Endodermal cell (in vitro differentiated cells): ENCODE results near the gene RHBG. TPM values are rescaled to one million over a fixed set of nuclear protein-coding genes. Genes with fewer than 3 reads are reported as not detected.
"Not testable (repeated sequence)": the region's sequence is repeated elsewhere in the genome, so short reads cannot be mapped to it uniquely, and the experiment has no call there.

ENCODE experiments used
- DNase-seq: peaks from one replicate; pipeline ENCODE4 v3.0.0-alpha.2; 2017
- H3K27ac ChIP-seq: 2 replicates; pipeline ENCODE4 v1.5.1; 2013; ENCODE audit warnings: mild to moderate bottlenecking, low read depth, low read length, moderate library complexity
- H3K27me3 ChIP-seq: 2 replicates; pipeline ENCODE4 v1.6.1; 2013; ENCODE audit warnings: mild to moderate bottlenecking, low read length, moderate library complexity; ENCODE audit not compliant: insufficient read depth, control insufficient read depth, poor library complexity, severe bottlenecking
- H3K36me3 ChIP-seq: 2 replicates; pipeline ENCODE4 v1.7.0; 2013; ENCODE audit warnings: mild to moderate bottlenecking, low read length, moderate library complexity; ENCODE audit not compliant: control insufficient read depth, insufficient read depth
- H3K4me1 ChIP-seq: one replicate; pipeline ENCODE4 v1.7.0; 2013; ENCODE audit warnings: low read length; ENCODE audit not compliant: control insufficient read depth, insufficient read depth
- H3K4me3 ChIP-seq: 2 replicates; pipeline ENCODE4 v1.5.1; 2013; ENCODE audit warnings: mild to moderate bottlenecking, low read length, moderate library complexity
- H3K9ac ChIP-seq: 2 replicates; pipeline ENCODE4 v1.6.1; 2013; ENCODE audit warnings: mild to moderate bottlenecking, low read length, moderate library complexity; ENCODE audit not compliant: poor library complexity, severe bottlenecking; ENCODE audit errors: extremely low read depth
- H3K9me3 ChIP-seq: 2 replicates; pipeline ENCODE4 v1.6.1; 2013; ENCODE audit warnings: mild to moderate bottlenecking, low read length, moderate library complexity; ENCODE audit not compliant: control insufficient read depth
- H3K27ac Mint-ChIP-seq: 2 replicates; pipeline ENCODE4 v1.8.0; 2020; ENCODE audit warnings: mixed read lengths
- H3K27me3 Mint-ChIP-seq: 2 replicates; pipeline ENCODE4 v1.8.0; 2021; ENCODE audit warnings: mild to moderate bottlenecking, mixed read lengths; ENCODE audit not compliant: insufficient read depth
- H3K36me3 Mint-ChIP-seq: 2 replicates; pipeline ENCODE4 v1.8.0; 2020; ENCODE audit warnings: low read depth, mixed read lengths
- H3K4me1 Mint-ChIP-seq: 2 replicates; pipeline ENCODE4 v1.8.0; 2020; ENCODE audit warnings: mixed read lengths
- H3K4me3 Mint-ChIP-seq: 2 replicates; pipeline ENCODE4 v1.8.0; 2020; ENCODE audit warnings: mild to moderate bottlenecking, moderate library complexity, mixed read lengths
- H3K9me3 Mint-ChIP-seq: 2 replicates; pipeline ENCODE4 v1.8.0; 2020; ENCODE audit warnings: mild to moderate bottlenecking, mixed read lengths
- WGBS, 2 experiments: methylation state at CpG; one replicate each; pipeline versions ENCODE4 v1.1.5 to v1.1.7; 2013; ENCODE audit warnings: missing lambda C conversion rate in 2 of 2, mixed read lengths in 1 of 2; ENCODE audit not compliant: insufficient coverage in 1 of 2, insufficient read length in 1 of 2; 5-methylcytosine and 5-hydroxymethylcytosine counted together
- total RNA-seq, 2 donors: library from RNA; stranded (reverse); fragmentation: NEBNext Ultra II Directional in 1 of 2; extraction: Animal tissue kit (Norgen Biotek cat#: 25700) in 1 of 2; gene quantifications; 2 replicates in 1 of 2; 3 replicates in 1 of 2; pipeline ENCODE4 v1.2.1, GENCODE V29; 2021
- TF ChIP-seq, protein P1 (sequence below): fragments of 200-600 bp; sonication (generic); conservative IDR thresholded peaks from 2 replicates; pipeline ENCODE4 v1.5.0; 2021; ENCODE audit warnings: antibody characterized with exemption, mild to moderate bottlenecking

Gene RHBG
- total RNA-seq, 2 donors from 2014 or later, result 3.9 to 4.0 TPM

- DNase-seq, result no peak
- Histone ChIP-seq H3K36me3 (no peaks in the 10 kb centered on the region), H3K9ac (no peak overlapping the region), H3K4me1 (peaks cover 4% of the 10 kb centered on the region), H3K27me3 (no peaks in the 10 kb centered on the region), H3K4me3 (no peak overlapping the region), H3K27ac (no peak overlapping the region), H3K9me3 (no peaks in the 10 kb centered on the region)
- peaks cover 16% of the 10 kb centered on the region for H3K4me1 Mint-ChIP-seq
- H3K27me3 Mint-ChIP-seq, result no peaks in the 10 kb centered on the region
- H3K4me3 Mint-ChIP-seq, result no peak overlapping the region
- TF ChIP-seq, protein P1, sequence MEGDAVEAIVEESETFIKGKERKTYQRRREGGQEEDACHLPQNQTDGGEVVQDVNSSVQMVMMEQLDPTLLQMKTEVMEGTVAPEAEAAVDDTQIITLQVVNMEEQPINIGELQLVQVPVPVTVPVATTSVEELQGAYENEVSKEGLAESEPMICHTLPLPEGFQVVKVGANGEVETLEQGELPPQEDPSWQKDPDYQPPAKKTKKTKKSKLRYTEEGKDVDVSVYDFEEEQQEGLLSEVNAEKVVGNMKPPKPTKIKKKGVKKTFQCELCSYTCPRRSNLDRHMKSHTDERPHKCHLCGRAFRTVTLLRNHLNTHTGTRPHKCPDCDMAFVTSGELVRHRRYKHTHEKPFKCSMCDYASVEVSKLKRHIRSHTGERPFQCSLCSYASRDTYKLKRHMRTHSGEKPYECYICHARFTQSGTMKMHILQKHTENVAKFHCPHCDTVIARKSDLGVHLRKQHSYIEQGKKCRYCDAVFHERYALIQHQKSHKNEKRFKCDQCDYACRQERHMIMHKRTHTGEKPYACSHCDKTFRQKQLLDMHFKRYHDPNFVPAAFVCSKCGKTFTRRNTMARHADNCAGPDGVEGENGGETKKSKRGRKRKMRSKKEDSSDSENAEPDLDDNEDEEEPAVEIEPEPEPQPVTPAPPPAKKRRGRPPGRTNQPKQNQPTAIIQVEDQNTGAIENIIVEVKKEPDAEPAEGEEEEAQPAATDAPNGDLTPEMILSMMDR, result no peak
- H3K27ac Mint-ChIP-seq, result no peak overlapping the region
- WGBS, 2 experiments, result 69% methylated on average over 2 of the region's 2 CpGs; no CpG with 5 or more reads in 1 of the 2 experiments
- no peaks in the 10 kb centered on the region for H3K36me3 Mint-ChIP-seq
- no peaks in the 10 kb centered on the region for H3K9me3 Mint-ChIP-seq
Observed at GRCh38 chr1:156346636-156347035, 22.4 kb upstream of the RHBG start.

GRCh38 chr1:156347331-156347730, 21.7 kb upstream of the RHBG start:
- no peak overlapping the region for H3K27ac Mint-ChIP-seq
- Histone ChIP-seq H3K4me1 (peaks cover 4% of the 10 kb centered on the region), H3K4me3 (no peak overlapping the region), H3K36me3 (no peaks in the 10 kb centered on the region), H3K9me3 (no peaks in the 10 kb centered on the region), H3K27me3 (no peaks in the 10 kb centered on the region), H3K27ac (no peak overlapping the region), H3K9ac (no peak overlapping the region)
- no peak for DNase-seq
- H3K4me3 Mint-ChIP-seq, result no peak overlapping the region
- no peaks in the 10 kb centered on the region for H3K9me3 Mint-ChIP-seq
- TF ChIP-seq, protein P1, result no peak
- H3K4me1 Mint-ChIP-seq, result peaks cover 16% of the 10 kb centered on the region
- H3K36me3 Mint-ChIP-seq, result no peaks in the 10 kb centered on the region
- no peaks in the 10 kb centered on the region for H3K27me3 Mint-ChIP-seq
- 75 to 89% methylated on average over 4 of the region's 4 CpGs for WGBS, 2 experiments

GRCh38 chr1:156352481-156352880, 16.5 kb upstream of the RHBG start:
- H3K4me3 ChIP-seq, H3K4me1 Mint-ChIP-seq, H3K9me3 ChIP-seq, H3K4me3 Mint-ChIP-seq, H3K36me3 Mint-ChIP-seq, H3K27ac ChIP-seq, H3K27ac Mint-ChIP-seq, H3K36me3 ChIP-seq, DNase-seq, H3K9ac ChIP-seq, H3K9me3 Mint-ChIP-seq, H3K4me1 ChIP-seq, H3K27me3 ChIP-seq: not testable (repeated sequence)
- 89 to 93% methylated on average over 13 of the region's 13 CpGs for WGBS, 2 experiments
- H3K27me3 Mint-ChIP-seq, result peaks cover 11% of the 10 kb centered on the region

GRCh38 chr1:156356262-156356874, 12.6 kb upstream of the RHBG start:
- WGBS, 2 experiments, result 68 to 80% methylated on average over 6 of the region's 6 CpGs

More at GRCh38 chr1:156356262-156356874, 12.6 kb upstream of the RHBG start:
- DNase-seq, result no peak
- Histone ChIP-seq H3K27me3 (peaks cover 12% of the 10 kb centered on the region), H3K9ac (no peak overlapping the region), H3K36me3 (no peaks in the 10 kb centered on the region), H3K4me3 (peak overlapping the region; percentile 62), H3K9me3 (no peaks in the 10 kb centered on the region), H3K4me1 (no peaks in the 10 kb centered on the region), H3K27ac (no peak overlapping the region)
- peaks cover 22% of the 10 kb centered on the region for H3K27me3 Mint-ChIP-seq
- H3K27ac Mint-ChIP-seq, result no peak overlapping the region
- peaks cover 6% of the 10 kb centered on the region for H3K4me1 Mint-ChIP-seq
- H3K9me3 Mint-ChIP-seq, result peaks cover 1% of the 10 kb centered on the region
- no peaks in the 10 kb centered on the region for H3K36me3 Mint-ChIP-seq
- peak overlapping the region; percentile 52 for H3K4me3 Mint-ChIP-seq
- TF ChIP-seq, protein P1, result no peak
